ENCODE results near the gene SPSB3. TPM values are rescaled to one million over a fixed set of nuclear protein-coding genes. Genes with fewer than 3 reads are reported as not detected.

SPSB3 gene
- total and polyA plus RNA-seq, 2 of the 13 experiments (the other 11 are each of a cell fraction or from before 2014, with no cell fraction given): 13.2 to 21.9 TPM

GRCh38 chr16:1826691-1827573 is 44.6 kb upstream of the SPSB3 start, which contains the start of the genes FAHD1 and HAGH (continued):
- TF ChIP-seq, protein P1, sequence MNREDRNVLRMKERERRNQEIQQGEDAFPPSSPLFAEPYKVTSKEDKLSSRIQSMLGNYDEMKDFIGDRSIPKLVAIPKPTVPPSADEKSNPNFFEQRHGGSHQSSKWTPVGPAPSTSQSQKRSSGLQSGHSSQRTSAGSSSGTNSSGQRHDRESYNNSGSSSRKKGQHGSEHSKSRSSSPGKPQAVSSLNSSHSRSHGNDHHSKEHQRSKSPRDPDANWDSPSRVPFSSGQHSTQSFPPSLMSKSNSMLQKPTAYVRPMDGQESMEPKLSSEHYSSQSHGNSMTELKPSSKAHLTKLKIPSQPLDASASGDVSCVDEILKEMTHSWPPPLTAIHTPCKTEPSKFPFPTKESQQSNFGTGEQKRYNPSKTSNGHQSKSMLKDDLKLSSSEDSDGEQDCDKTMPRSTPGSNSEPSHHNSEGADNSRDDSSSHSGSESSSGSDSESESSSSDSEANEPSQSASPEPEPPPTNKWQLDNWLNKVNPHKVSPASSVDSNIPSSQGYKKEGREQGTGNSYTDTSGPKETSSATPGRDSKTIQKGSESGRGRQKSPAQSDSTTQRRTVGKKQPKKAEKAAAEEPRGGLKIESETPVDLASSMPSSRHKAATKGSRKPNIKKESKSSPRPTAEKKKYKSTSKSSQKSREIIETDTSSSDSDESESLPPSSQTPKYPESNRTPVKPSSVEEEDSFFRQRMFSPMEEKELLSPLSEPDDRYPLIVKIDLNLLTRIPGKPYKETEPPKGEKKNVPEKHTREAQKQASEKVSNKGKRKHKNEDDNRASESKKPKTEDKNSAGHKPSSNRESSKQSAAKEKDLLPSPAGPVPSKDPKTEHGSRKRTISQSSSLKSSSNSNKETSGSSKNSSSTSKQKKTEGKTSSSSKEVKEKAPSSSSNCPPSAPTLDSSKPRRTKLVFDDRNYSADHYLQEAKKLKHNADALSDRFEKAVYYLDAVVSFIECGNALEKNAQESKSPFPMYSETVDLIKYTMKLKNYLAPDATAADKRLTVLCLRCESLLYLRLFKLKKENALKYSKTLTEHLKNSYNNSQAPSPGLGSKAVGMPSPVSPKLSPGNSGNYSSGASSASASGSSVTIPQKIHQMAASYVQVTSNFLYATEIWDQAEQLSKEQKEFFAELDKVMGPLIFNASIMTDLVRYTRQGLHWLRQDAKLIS (CRISPR knock-in tag; IDR thresholded peaks at IDR 0.05): peak; percentile 67; the same call in 1 of the 2 replicates
- TF ChIP-seq ELF1 (CRISPR knock-in tag; IDR thresholded peaks at IDR 0.05): peak; percentile 41; the same call in 1 of the 2 replicates
- TF ChIP-seq FOXJ3 (CRISPR knock-in tag; IDR thresholded peaks at IDR 0.05; ENCODE audit: borderline replicate concordance): no peak; the same call in 1 of the 2 replicates
- peak; percentile 94 for TF ChIP-seq NFYC (CRISPR knock-in tag; IDR thresholded peaks at IDR 0.05)
- TF ChIP-seq SNAPC2 (CRISPR knock-in tag; IDR thresholded peaks at IDR 0.05): peak; percentile 78; the same call in 1 of the 2 replicates
- no peak; the same call in none of the 2 replicates for TF ChIP-seq ZNF782 (CRISPR knock-in tag; IDR thresholded peaks at IDR 0.05; ENCODE audit: borderline replicate concordance)
- TF ChIP-seq ZNF563 (CRISPR knock-in tag; IDR thresholded peaks at IDR 0.05): peak; percentile 75; the same call in 1 of the 2 replicates
- peak; percentile 68; the same call in 1 of the 2 replicates for TF ChIP-seq ATF7-NPFF (CRISPR knock-in tag; IDR thresholded peaks at IDR 0.05; ENCODE audit: low read depth)
- peak; percentile 95 for TF ChIP-seq NFYB (CRISPR knock-in tag; IDR thresholded peaks at IDR 0.05)
- peak; percentile 90 for TF ChIP-seq FOXK1 (CRISPR knock-in tag; IDR thresholded peaks at IDR 0.05; ENCODE audit: borderline replicate concordance, low read depth)
- 0 out of 2 replicates have a peak, but pooled peaks have one; percentile 20 for TF ChIP-seq ZBTB21 (CRISPR knock-in tag; IDR thresholded peaks at IDR 0.05)
- no peak for TF ChIP-seq RBM39 (IDR thresholded peaks at IDR 0.05; ENCODE audit: low read depth, low read length, poor library complexity, severe bottlenecking)
- peak; percentile 71; the same call in 1 of the 2 replicates for TF ChIP-seq MAF1 (CRISPR knock-in tag; IDR thresholded peaks at IDR 0.05; ENCODE audit: borderline replicate concordance)
- TF ChIP-seq SYNCRIP (IDR thresholded peaks at IDR 0.05; ENCODE audit: insufficient read depth, low read depth, low read length): no peak
- TF ChIP-seq, protein P2, sequence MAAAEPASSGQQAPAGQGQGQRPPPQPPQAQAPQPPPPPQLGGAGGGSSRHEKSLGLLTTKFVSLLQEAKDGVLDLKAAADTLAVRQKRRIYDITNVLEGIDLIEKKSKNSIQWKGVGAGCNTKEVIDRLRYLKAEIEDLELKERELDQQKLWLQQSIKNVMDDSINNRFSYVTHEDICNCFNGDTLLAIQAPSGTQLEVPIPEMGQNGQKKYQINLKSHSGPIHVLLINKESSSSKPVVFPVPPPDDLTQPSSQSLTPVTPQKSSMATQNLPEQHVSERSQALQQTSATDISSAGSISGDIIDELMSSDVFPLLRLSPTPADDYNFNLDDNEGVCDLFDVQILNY (CRISPR knock-in tag; conservative IDR thresholded peaks at IDR 0.05): peak; percentile 58; the same call in 1 of the 2 replicates
- TF ChIP-seq ETV5 (CRISPR knock-in tag; IDR thresholded peaks at IDR 0.05; ENCODE audit: borderline replicate concordance): peak; percentile 57; the same call in 1 of the 2 replicates

Data from HepG2 (cell line).